HL-60/S4 (cell line): ENCODE results near the gene COPS2.

ENCODE experiments used
- in situ Hi-C: fragments of 300-500 bp; cut with MboI; formaldehyde crosslinking; loops from 2 replicates; pipeline ENCODE4 v1.14.3; 2022; ENCODE audit warnings: low sequenced_read_pairs

COPS2 gene

DNA sequence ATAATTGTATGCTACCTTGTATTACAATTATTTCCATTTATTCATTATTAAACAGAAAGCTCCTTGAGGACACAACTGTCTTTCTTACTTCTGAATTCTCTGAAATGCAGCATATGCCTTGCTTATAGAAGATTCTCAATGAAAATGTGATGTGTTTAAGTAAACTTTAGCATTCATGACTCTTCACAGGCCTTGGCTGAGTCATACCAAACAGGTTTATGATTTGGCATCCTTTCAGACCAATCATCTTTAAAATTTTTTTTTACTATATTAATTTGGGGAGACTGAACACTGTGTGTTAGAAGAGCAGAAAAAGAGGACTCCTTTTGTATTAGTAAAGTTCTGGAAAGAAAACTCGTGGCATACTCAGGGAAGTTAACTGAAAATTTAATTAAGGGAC lies 8.3 kb upstream of the COPS2 start:
- in situ Hi-C loops = no loop called here

DNA sequence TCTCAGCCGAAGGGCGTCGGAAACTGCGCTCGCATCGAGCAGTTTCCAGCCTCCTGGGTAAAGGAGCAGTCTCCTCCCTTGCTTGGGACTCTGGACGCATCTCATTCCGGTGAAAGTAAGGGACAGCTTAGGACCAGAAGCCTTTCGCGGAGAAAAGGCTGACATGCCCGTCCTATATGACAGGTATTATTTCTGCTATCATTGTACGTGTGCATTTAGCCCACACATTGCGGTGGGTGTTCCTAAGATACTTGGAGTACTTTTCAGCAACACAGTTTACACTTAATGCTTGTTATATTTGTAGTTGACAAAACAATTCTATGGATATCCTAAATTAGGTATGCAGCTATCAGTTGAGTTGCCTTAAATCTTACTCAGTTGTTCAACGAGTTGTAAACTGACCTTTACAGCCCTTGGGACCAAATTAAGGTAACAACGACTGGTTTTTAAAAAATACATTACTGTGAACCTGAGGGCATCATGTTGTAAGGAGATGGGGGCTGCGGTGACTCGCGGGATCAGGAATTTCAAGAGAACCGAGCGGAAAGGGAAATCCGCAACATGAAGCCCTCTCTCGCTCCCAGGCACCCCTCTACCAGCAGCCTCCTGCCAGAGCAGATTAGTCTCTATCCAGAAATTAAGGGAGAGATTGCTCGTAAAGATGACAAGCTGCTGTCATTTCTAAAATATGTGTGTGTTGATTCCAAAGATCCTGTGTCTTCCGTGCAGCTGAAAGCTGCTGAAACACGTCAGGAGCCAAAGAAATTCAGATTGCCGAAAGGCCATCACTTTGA lies 632 bp upstream of the COPS2 start:
- in situ Hi-C loops = no loop called here

DNA sequence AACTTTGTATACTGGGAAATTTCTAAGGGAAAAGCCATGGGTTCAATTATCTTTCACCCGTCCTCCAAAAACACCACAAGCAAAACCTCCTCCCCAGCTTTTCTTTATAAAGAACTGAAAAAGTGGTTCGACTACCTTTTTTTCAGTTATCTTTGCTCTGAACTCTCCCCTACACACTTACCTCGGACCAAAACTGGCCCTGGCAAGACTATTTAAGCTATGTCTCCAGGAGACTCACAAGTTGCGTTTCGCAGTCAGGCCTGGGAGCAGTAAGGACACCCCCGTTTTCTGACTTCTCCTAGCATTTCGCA lies 645 bp downstream of the COPS2 start:
- in situ Hi-C loops = no loop called here

DNA sequence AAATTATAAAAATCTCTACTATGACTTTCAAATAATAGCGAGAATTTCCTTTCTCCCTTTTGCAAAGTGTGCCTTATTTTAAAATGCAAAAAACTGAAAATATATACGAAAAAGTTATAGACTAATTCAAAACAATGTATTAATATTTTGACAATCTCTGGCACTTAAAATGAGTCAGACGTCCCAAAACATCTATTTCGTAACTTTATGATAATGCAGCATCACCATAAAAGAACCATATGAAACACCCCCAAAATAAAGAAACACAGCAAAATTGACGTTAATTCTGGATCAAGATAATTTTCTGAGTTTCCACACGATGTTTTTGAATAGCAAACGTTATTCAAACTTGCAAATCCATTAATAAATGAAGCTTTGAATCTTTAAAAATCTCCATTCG lies 1.0 kb downstream of the COPS2 start:
- in situ Hi-C loops = no loop called here

DNA sequence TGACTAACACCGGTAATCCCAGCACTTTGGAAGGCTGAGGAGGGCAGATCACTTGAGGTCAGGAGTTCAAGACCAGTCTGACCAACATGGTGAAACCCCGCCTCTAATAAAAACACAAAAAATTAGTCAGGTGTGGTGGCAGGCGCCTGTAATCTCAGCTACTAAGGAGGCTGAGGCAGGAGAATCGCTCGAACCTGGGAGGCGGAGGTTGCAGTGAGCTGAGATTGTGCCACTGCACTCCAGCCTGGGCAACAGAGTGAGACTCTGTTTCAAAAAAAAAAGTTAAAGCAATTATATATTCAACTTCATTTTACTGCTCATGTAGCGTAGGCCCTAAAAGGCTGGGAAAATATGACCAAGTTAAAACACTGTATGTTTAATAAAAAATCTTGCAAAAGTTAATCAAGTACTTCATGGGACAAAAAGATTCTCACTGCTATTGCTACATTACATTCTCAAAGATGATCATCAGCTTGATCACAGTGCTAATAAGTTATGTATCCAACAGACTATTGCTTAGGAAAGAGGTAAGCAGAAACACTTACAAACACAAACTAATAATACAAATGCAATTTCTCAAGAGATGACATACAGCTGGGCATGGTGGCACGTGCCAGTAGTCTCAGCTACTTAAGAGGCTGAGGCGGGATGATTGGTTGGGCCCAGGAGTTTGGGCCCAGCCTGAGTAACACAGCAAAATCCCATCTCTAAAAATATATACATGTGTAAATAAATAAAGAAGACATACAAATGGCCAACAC lies 2.7 kb downstream of the COPS2 start:
- in situ Hi-C loops = no loop called here

DNA sequence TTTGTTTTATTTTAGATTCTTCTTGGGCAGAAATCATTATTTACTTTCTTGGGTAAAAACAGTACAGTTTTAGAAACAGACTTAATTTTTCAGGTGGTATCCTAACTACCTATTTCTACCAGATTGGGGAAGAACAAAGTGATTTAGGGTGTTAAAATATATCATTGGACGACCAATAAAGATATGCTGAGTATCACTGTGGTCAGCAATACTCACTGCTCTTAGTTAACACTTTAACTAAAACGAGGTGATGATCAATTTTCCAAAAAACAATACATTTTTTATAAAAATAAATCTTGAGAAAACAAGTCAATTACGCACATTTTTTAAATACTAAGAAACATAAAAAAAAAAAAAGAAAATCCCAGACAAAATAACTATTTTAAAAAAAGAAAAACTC lies 3.6 kb downstream of the COPS2 start:
- in situ Hi-C loops = no loop called here

DNA sequence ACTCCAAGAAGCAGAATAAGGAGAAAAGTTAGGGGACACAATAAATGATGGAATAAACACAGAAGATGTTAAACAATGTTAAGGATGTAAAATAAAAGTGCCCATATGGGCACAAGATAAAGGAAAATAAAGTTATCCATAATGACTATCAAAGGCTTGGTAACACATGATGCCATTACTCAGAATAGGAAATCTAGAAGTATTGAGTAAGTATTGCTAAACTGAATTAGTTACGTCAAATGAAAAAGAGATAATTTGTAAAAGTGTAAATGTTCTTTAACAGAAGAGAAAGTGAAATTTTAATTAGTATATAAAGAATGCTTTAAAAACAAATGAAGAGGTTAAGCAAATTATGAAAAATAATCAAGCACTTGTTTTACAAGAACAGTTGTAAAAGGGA lies 6.7 kb downstream of the COPS2 start:
- in situ Hi-C loops = no loop called here

DNA sequence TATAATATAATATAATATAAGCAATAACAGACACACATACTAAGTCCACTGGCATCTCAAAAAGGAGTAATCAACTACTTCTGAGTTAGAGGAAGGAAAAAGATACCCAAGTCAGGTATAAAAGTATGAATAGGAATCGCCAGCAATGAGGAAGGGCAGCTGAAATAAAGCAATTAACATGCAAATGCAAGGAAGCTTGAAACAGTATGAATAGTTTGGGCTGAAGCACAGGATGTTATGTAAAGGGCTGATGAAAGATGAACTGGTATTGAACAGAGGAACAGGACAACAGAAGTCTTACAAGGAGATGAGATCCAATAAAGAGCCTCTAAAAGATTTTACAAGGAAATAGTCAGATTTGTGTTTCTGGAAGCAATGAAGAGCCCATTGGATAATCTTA lies 7.1 kb downstream of the COPS2 start:
- in situ Hi-C loops = no loop called here

DNA sequence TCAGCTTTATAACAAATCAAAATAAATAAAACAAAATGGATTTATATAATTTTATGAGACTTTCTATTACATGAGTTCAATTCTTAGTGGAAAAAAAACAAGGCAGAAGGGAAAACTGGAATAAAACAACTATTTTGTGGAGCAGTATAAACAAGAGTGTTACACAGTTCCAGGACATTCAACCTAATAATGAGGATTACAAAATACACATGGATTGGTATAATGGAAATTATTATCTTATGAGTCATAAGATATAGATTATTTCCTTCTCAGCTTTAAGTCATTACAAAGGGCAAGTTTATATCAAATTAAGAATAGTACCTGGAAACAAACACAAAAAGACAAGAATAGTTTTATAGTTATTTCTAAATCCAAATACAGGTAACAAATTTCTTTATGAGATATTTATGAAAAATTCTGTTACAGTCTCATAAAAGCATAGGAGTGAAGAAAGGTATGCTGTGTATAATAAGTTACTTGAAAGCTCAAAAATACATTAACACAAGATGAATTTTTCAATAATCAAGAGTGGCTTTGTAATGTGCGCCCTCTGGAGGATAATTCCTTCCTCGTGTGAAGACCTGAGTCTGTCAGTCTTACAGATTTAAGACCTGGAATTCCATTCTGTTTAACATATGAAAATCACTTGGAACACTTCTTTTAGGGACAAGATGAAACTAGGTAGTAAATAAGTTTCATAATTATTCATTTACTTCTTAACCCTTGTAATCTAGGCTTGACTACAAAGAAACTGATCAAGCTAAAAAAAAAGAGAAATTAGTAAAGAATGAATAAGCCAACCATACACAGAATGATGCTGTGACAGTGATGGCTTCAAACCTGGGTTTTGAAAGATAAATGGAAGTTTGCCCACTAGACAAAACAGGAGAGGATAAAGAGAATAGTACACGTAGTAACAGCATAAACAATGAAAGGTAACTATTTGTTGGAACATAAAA lies 9.5 kb downstream of the COPS2 start:
- in situ Hi-C loops = no loop called here

DNA sequence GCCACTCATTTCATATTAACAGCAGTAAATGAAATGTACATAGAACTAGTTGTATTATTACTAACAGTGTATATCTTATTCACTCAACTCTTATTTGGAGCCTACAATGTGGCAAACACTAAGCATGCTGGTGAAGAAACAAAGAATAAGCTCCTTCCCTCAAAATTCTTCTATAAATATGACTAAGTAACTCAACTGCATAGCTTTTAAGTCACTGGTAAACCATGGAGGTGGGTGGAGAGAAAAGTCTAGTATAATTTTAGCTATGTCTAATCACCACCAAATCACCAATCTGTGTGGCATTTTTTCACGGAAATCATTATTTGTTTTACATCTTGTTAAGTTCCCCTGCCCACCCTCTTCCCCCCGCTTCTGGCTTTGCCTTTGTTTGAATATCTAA lies 17.5 kb downstream of the COPS2 start:
- in situ Hi-C loops = no loop called here

DNA sequence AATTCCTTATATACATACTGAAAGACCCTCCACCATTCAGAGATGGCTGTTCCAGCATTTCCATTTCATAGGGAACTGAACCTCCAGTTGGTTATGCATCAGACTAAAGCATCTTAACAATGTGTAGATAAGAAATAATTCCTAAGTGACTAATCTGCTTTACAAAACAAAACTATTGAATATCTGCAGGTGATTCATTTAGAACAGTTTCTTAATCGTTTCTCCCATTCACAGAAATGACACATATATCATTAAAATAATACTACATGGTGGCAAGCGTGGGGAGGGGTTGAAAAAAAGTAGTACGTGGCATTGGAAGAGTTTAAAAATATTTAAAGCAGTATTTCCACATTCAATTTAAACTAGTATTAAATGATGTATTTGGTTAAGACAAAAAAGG lies 19.5 kb downstream of the COPS2 start:
- in situ Hi-C loops = no loop called here

DNA sequence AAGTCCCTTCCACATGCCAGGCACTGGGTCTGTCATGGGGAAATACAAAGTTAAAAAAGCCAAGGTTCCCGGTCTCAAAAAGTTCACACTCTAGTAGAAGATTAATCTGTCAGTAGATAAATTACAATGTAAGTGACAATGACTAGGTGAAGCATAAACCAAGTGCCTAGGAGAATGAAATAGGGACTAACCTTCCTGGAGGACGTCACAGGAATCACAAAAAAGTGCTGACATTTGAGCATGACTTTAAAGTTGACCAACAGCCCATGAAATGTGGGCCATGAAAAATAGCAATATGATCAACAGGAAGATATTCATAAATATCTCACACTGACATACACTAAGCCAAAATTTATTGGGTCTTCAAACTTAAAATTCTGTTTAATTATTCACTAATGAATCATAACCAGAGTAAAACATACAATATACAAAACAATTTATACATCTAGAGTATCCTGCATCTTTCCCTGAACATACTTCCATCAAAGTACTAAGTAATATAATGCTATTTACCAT lies 20.0 kb downstream of the COPS2 start:
- in situ Hi-C loops = no loop called here

DNA sequence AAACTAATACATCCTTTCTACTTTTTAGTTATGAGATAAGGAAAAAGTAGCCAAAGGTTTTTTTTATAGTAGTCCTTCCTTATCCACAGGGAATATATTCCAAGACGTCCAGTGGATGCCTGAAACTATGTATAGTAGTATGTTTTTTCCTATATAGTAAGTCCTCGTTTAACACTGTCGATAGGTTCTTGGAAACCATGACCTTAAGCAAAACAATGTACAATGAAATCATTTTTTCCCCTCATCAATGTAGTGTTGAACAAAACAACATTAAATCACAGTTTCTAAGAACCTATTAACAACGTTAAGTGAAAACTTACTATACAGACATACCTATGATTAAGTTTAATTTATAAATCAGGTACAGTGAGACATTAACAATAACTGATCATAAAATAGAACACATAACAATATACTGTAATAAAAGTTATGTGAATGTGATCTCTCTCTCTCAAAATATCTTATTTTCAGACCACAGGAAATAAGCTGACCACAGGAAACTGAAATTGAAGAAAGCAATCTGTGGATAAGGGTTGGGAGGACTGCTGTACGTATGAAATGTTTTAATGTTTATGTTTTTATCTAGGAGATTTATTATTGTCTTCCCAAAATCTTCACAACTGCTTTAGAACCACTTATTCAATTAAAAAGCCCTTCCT lies 20.6 kb downstream of the COPS2 start:
- in situ Hi-C loops = no loop called here

DNA sequence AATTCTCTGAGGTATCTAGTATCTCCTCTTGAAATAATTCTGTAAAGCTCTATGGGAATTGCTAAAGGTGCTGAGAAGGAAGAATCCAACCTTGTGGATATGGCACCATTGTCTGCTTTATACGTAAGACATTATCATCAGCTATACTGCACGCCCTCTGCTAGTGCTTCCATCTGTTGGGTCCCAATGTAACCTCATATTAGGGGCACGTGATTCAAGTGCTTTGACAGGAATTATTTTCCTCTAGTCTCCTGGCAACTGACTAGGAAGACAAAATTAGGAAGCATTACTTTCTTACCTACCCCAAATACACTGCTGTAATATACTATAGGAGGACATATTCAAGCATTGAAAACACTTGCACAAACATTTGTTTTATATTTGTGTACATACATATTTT lies 24.0 kb downstream of the COPS2 start:
- in situ Hi-C loops = no loop called here

DNA sequence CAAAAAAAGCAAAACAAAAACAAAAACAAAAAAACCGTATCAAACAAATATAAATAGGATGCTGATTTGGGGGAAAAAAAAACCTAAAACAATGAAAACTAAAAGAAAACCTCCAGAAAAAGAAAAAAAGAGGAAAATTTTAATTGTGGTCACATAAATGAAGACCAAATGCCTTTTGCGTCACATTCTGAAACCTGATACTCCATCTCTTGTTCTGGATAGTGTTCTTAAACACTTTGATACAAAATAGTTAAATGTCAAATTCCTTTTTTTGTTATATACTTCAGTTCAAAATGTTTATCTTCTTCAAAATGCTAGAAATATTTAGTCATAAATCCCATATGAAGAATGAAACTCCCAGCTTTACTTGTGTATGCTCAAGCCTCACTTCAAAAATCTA lies 31.0 kb downstream of the COPS2 start:
- in situ Hi-C loops = no loop called here

DNA sequence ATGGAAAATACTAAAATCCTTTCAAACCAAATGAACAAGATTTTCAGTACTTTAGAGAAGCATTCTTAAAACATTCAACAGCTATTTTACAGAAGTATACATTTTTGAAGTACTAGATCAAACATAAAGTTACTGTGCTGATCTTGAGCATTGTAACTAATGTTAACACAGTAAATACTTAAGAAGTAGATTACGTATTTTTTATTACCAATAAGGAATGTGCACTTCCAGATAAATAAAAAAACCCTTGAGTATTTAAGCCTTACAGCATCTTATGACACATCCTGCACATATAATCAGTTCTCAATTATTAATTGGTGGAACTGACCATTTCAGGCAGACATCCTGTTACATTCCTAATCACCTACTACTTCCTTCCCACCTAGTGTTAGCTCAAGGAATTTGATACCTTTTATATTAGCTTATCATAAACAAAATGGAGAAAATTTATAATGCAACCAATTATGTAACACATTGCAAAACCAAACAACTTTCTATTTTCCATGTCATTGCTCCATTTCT lies 32.8 kb downstream of the COPS2 start:
- in situ Hi-C loops = no loop called here

DNA sequence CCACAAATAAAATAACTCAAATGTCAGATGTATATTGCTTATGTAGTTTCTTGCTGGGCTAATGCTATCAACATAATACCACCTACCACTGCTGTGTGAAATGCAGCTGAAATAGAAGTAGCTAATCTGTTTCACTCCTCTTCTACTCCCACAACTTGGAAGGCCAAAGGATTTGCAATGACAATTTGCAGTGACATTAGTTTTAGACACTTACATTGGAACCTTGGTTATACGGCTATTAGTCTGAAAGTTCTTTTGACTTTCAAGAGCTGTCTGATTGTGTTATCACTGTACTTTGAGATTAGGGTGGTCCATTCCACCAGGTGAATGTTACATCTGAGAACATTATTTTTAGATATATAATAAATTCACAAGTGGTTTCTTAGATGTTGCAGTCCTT lies 33.5 kb downstream of the COPS2 start:
- in situ Hi-C loops = no loop called here

DNA sequence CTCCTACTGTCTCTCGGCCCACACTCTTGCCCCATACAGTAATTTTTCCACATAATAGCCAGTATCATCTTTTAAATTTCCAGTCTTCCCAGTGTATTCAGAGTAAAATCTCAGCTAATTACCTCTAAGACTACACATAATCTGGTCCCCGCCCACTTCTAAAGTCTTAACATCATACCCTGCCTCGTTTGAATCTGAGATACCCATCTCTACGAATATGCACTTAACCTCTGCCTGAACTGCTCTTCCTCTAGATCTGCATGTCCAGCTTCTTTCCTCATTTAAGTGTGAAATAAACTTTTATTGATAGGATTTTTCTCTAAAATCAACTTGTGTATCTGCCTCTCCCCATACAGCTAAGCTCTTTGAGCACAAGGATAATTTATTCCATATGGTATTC lies 34.6 kb downstream of the COPS2 start:
- in situ Hi-C loops = no loop called here

DNA sequence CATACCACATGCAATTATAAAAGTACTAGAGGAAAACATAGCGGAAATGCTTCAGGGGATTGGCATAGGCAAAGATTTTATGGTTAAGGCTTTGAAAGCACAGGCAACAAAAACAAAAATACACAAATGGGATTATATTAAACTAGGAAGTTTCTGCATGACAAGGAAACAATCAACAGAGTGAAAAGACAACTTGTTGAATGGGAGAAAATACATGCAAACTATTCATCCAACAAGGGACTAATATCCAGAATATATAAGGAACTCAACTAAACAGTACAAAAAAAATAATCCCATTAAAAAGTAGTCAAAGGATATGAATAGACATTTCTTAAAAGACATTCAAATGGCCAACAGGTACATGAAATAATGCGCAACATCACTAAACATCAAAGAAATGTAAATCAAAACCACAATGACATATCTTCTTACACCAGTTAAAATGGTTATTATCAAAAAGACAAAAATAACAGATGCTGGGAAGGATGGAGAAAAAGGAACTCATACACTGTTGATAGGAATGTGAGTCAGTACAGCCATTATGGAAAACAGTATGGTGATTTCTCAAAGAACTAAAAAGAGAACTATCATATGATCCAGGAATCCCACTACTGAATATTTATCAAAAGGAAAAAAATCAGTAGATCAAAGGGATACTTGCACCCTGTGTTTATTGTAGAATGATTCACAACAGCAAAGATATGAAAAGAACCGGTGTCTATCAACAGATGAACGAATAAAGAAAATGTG lies 39.1 kb downstream of the COPS2 start:
- in situ Hi-C loops = no loop called here

DNA sequence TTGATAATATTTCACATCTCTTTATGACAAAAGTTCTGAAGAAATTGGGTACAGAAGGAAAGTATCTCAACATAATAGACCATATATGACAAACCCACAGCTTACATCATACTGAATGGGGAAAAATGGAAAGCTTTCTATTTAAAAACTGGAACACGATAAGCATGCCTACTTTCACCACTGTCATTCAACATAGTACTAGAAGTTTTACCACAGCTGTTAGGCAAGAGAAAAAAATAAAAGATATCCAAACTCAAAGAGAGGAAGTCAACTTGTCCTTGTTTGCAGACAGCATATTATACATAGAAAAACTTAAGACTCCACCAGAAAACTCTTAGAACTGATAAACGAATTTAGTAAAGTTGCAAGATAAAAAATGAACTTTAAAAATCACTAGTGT lies 40.3 kb downstream of the COPS2 start:
- in situ Hi-C loops = no loop called here
